Putamen (tissue), 1 donor: ENCODE measurements around the gene PRAC2.
"Not testable (repeated sequence)": the region's sequence is repeated elsewhere in the genome, so short reads cannot be mapped to it uniquely, and the experiment has no call there.

Experiments
- DNase-seq: peaks from one replicate; pipeline ENCODE4 v3.0.0-alpha.2; 2016; ENCODE audit warnings: low spot score

The PRAC2 gene

DNA sequence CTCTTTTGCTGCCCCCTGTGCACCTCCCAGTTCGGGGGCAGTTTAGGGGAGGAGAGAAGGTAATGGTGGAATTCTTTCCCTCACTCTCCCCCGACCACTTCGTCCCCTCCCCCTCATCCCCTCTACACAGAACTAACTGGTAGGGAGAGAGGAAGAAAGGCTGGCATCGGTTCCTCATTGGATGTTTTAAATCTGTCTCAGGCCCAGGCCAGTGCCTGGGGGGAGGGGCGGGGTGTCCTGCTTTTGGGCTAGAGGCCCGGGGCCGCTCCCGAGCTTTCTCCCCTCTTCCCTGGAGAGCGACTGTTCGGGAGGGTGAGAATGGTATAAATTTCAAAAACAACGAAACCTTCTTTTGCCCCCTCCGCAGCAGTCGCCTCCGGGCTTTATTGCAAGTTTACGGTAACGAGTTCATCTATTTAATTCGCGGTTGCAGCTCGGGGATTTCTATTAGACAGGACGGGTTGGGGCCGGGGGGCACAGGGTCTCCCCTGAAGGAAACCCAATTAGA lies at the start of gene PRAC2:
PRAC2 (plus strand) TSS at position 271 of the 508 bp plus-strand sequence. CDS start 1,226 bp downstream, outside the sequence.
- DNase-seq = no peak

GRCh38 chr17:48676963-48677558 lies 45.9 kb upstream of the PRAC2 start:
- DNase-seq = no peak

- no peak for DNase-seq
Measured at GRCh38 chr17:48678141-48678971, 44.6 kb upstream of the PRAC2 start.

GRCh38 chr17:48679385-48680096 lies 43.4 kb upstream of the PRAC2 start:
- DNase-seq = no peak

GRCh38 chr17:48681609-48682008 lies 41.4 kb upstream of the PRAC2 start:
- DNase-seq = no peak

GRCh38 chr17:48690655-48691054 lies 32.3 kb upstream of the PRAC2 start:
- no peak for DNase-seq

DNA sequence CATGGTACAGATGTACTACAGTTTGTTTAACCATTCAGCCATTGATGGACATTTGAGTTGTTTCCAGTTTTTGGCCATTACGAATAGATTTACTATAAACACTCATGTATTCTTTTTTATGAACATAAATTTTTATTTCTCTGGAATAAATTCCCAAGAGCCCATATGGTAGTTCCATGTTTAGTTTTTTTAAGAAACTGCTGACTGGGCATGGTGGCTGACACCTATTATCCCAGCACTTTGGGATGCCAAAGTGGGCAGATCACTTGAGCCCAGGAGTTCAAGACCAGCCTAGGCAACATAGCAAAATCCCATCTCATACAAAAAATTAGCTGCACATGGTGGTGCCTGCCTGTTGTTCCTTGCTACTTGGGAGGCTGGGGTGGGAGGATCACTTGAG lies 30.9 kb upstream of the PRAC2 start:
- DNase-seq = no peak

- DNase-seq = no peak
Measured at GRCh38 chr17:48693178-48693577, 29.8 kb upstream of the PRAC2 start.

DNA sequence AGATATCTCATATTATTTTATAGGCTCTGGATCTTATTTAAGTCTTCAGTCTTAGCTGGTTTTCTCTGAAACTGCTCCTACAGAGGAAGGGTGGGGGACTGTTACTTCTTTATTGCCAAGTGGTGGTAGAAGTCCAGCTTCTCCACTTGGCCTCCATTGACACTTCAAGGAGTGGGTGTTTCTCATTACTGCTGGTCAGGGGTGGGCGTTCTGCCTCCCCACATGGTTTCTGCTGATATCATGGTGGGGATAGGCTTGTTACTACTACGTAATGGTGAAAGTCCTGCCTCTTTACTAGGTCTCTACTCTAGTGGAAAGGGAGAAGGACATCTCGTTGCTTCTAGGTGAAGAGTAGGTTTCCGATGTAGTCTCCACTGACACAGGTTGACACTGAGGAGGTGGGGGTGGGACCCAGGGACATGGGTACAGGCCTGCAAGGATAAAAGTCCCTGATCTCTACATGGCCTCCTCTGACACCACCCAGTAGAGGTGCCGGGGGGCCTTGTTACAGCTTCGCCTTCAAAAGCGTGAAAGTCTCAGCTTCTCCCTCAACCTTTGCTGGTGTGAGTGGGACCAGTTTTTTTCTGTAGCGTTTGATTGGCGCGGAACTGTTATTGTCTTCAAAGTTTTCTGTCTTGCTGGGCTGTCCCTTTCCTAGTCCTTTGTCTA lies 21.0 kb upstream of the PRAC2 start:
- no peak for DNase-seq

DNA sequence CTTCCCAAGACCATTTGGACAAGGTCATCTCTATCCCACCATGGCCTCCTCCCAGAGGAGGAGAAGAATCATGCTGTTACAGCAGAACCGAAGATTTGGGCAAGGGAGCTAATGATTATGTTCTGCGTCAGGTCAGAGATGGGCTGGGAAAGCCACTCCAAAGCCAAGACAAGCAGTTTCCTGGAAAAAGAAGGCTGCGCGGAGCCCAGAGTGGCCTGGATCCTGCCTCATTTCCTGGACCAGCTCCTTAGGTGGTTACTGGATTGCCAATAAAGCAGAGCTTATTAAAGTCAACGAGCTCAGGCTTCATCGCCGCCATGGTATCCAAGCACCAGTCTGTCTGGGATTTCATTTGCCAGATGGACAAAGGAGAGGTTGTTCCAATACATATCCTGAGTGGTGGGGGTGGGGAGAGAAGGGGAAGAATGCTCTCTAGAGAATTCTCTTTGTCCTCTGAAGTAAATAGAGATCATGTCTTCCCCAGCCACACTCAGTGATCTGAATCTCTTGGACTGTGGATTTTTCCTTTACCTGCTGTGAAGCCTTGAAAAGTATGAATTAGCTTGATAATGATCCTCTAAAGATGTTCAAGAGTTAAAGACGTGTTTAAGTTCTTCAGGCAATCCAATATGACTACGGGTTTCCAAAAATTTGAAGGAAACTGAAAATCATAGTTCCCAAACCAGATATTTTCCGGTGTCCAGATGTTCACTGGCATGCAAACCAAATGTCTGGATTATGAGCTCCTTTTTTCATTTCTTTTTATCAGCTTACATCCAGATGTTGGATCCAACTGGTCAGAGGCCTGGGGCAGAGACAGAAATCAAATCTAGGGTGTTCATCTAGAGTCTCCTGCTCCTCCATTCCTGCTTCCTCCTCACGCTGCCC lies 18.4 kb upstream of the PRAC2 start:
- no peak for DNase-seq

- no peak for DNase-seq
Measured at GRCh38 chr17:48711128-48711527, 11.9 kb upstream of the PRAC2 start.

- DNase-seq = no peak
Measured at GRCh38 chr17:48715496-48716399, 7.2 kb upstream of the PRAC2 start.

DNA sequence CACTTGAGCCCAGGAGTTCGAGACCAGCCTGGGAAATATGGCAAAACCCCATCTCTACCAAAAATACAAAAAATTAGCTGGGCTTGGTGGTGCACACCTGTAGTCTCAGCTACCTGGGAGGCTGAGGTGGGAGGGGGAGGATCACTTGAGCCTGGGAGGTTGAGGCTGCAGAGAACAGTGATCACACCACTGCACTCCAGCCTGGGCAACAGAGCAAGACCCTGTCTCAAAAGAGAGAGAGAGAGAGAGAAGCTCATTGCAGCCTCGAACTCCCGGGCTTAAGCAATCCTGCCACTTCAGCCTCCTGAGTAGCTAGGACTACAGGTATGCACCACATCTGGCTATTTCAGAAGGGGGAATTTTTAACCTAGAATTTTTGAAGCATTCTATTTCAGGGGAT lies 6.4 kb upstream of the PRAC2 start:
- not testable (repeated sequence) for DNase-seq

DNA sequence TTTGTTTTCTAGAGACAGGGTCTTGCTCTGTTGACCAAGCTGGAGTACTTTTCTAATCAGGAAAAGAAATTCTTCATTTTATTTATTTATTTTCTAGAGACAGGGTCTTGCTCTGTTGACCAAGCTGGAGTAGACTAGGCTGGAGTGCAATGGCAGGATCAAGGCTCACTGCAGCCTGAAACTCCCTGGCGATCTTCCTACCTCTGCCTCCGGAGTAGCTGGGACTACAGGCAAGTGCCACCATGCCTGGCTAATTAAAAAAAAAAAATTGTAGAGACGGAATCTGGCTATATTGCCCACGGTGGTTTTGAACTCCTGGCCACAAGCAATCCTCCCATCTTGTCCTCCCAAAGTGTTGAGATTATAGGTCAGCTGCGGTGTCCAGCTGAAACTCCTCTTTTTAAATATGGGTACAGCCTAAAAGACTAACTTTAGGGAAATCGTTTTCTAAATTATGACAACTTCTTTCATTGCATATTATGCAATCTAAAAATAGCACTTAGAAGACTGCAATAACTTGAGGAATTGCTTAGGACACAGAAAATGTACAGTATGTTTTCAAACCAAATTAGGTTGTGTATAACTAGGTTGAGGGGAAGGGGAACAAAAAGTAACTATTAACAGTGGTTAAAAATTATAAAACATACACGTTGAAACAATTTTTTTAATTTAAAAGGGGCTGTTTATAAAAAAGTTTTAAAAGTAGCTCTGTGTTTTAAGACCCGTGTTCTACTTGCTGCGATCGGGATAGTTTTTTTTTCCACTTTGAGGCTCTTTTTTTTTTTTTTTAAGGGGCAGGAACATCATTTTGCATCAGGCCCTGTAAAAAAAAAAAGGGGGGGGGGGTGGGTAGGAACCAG lies 5.4 kb upstream of the PRAC2 start:
- no peak for DNase-seq

DNA sequence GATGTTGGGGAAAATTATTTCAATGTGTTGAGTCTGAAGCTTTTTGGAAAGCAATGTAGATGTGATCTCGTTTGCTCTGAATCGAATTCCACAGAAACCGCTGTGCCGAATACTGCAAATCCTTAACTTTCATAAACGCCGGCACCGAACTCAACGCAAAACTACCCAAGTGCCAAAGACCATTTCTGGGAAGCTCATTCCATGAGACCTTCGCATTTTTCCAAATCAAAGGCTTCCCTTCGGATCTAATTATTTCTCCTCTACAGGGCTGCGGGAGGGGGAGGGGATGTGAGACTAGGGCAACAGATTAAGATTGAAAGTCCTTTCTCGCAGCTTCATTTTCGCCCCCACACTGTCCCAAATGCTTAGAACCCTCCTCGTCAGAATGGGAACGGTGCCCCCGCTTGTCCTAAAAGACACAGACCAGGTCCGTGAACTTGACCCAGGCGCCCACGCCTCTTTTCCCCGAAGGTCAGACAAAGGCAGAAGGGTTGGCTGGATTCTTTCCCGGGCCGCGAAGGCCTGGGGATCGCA lies 4.7 kb upstream of the PRAC2 start:
- DNase-seq = no peak

GRCh38 chr17:48718761-48719641 lies 4.0 kb upstream of the PRAC2 start:
- DNase-seq = no peak

GRCh38 chr17:48719642-48720265 lies 3.2 kb upstream of the PRAC2 start:
- no peak for DNase-seq
